ENCODE results near the gene RAB13. TPM values are rescaled to one million over a fixed set of nuclear protein-coding genes. Genes with fewer than 3 reads are reported as not detected.

The RAB13 gene
- total RNA-seq, 1 experiment from 2014 or later: 122 TPM

DNA sequence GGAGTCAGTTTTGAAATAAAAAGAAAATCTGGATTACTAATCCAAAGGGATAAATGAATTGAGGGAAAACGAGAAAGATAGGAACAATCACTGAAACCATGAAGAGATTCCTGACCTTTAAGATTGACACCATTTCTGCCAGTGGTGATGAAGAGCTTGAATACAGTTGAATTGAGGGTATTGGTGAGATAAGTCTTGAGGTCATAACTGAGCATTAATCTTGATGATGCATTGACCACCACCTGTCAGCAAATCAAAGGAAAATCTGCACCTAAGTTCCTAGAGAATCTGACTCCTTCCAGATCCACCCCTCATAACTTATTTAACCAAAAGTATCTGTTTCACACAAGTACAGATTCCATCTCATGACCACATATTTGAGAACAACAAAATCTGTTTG, 26.0 kb upstream of the RAB13 start:
- Histone ChIP-seq H3K23ac (ENCODE audit: insufficient read length, low read depth, low read length) (no peak overlapping the region), H3K4ac (ENCODE audit: low read depth, low read length) (no peak overlapping the region), H2BK20ac (ENCODE audit: low read depth, low read length, poor library complexity, severe bottlenecking) (no peak overlapping the region), H3T11ph (ENCODE audit: low read length) (no peak overlapping the region), H2AFZ (ENCODE audit: low read length) (no peak overlapping the region), H3K4me2 (ENCODE audit: insufficient read depth, insufficient read length, low read length) (no peak overlapping the region), H4K91ac (ENCODE audit: insufficient read length, low read depth, low read length) (no peak overlapping the region), H4K20me1 (ENCODE audit: control insufficient read depth, insufficient read depth, insufficient read length) (no peaks in the 10 kb centered on the region), H3K27me3 (ENCODE audit: insufficient read depth, low read length) (no peaks in the 10 kb centered on the region), H3K18ac (ENCODE audit: insufficient read length, low read depth, low read length) (no peak overlapping the region), H3K4me1 (ENCODE audit: insufficient read depth, low read length) (no peaks in the 10 kb centered on the region), H3K9me3 (ENCODE audit: control insufficient read depth, low read depth, low read length) (no peaks in the 10 kb centered on the region), H2BK15ac (ENCODE audit: low read depth, low read length) (no peak overlapping the region), H3K27ac (ENCODE audit: insufficient read length, low read depth, low read length) (no peak overlapping the region), H2BK5ac (ENCODE audit: insufficient read length, low read length) (no peak overlapping the region), H3K9ac (ENCODE audit: extremely low read depth, insufficient read length, low read length) (no peak overlapping the region), H4K8ac (replicated peaks; ENCODE audit: insufficient read length, low read depth, low read length) (no peak overlapping the region), H3K23me2 (ENCODE audit: insufficient read length, low read depth, low read length, poor library complexity, severe bottlenecking) (no peaks in the 10 kb centered on the region), H3K79me1 (ENCODE audit: insufficient read depth, low read depth, low read length, poor library complexity, severe bottlenecking) (no peaks in the 10 kb centered on the region), H3K79me2 (ENCODE audit: insufficient read depth, low read length) (no peaks in the 10 kb centered on the region), H3K14ac (ENCODE audit: insufficient read depth, low read length) (no peak overlapping the region), H3K56ac (ENCODE audit: insufficient read length, low read depth, low read length) (no peak overlapping the region), H2AK5ac (ENCODE audit: insufficient read length, low read length) (no peak overlapping the region), H2BK12ac (ENCODE audit: insufficient read length, low read depth, low read length) (no peak overlapping the region), H4K5ac (ENCODE audit: insufficient read length, low read depth, low read length) (no peak overlapping the region), H2BK120ac (ENCODE audit: low read depth, low read length, poor library complexity, severe bottlenecking) (no peak overlapping the region)
- TF ChIP-seq, protein P1, sequence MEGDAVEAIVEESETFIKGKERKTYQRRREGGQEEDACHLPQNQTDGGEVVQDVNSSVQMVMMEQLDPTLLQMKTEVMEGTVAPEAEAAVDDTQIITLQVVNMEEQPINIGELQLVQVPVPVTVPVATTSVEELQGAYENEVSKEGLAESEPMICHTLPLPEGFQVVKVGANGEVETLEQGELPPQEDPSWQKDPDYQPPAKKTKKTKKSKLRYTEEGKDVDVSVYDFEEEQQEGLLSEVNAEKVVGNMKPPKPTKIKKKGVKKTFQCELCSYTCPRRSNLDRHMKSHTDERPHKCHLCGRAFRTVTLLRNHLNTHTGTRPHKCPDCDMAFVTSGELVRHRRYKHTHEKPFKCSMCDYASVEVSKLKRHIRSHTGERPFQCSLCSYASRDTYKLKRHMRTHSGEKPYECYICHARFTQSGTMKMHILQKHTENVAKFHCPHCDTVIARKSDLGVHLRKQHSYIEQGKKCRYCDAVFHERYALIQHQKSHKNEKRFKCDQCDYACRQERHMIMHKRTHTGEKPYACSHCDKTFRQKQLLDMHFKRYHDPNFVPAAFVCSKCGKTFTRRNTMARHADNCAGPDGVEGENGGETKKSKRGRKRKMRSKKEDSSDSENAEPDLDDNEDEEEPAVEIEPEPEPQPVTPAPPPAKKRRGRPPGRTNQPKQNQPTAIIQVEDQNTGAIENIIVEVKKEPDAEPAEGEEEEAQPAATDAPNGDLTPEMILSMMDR (conservative IDR thresholded peaks at IDR 0.05): no peak
- no peaks in the 10 kb centered on the region for H3K27me3 Mint-ChIP-seq (ENCODE audit: low read depth)
- no peak overlapping the region for H3K27ac Mint-ChIP-seq
- no peak for DNase-seq
- no peaks in the 10 kb centered on the region for H3K9me3 Mint-ChIP-seq
- no peaks in the 10 kb centered on the region for H3K4me1 Mint-ChIP-seq
- no CpG with 5 or more reads among the region's 1 CpG for WGBS (ENCODE audit: extremely low coverage, insufficient read length, low lambda C conversion rate)
- H3K4me3 Mint-ChIP-seq: no peak overlapping the region
- H3K36me3 Mint-ChIP-seq (ENCODE audit: insufficient read depth in 1 of 3, low read depth in 3 of 3): no peaks in the 10 kb centered on the region

All from H9 (cell line).